Adrenal gland (tissue), 5 donors: ENCODE measurements around the gene DCTPP1.

Experiments
- CTCF ChIP-seq, 6 experiments: fragments of 450-650 bp in 4 of 6; fragments of 200-600 bp in 2 of 6; sonication (generic) in 1 of 6; IDR thresholded peaks; 1 replicate in 5 of 6; 2 replicates in 1 of 6; pipeline versions ENCODE4 v1.5.1 to v1.8.0; 2016 to 2021; ENCODE audit warnings: antibody characterized with exemption in 6 of 6, mild to moderate bottlenecking in 2 of 6, moderate library complexity in 1 of 6
- POLR2A ChIP-seq, 2 donors: fragments of 450-650 bp; IDR thresholded peaks; one replicate each; pipeline ENCODE4 v1.6.1; 2017; ENCODE audit warnings: antibody characterized with exemption in 2 of 2, mild to moderate bottlenecking in 2 of 2, moderate library complexity in 1 of 2
- donor health status: DM: no; HTN: no; CAD: no.

- peak; percentile 88 to 95 (median 94) for TF ChIP-seq CTCF (IDR thresholded peaks at IDR 0.05)
- no peak for TF ChIP-seq POLR2A (IDR thresholded peaks at IDR 0.05)
Observed at GRCh38 chr16:30409125-30410060, 20.4 kb downstream of the DCTPP1 start.
